MG63 (cell line): ENCODE data around the gene HDAC4. TPM values are rescaled to one million over a fixed set of nuclear protein-coding genes. Genes with fewer than 3 reads are reported as not detected.

Experiments
- DNase-seq: peaks from one replicate; pipeline ENCODE4 v3.0.0-alpha.2; 2020
- H3K27me3 ChIP-seq: fragments of 250-450 bp; sonication (Bioruptor Pico); 2 replicates; pipeline ENCODE4 v1.5.1; 2020; ENCODE audit warnings: mild to moderate bottlenecking, moderate library complexity
- H3K36me3 ChIP-seq: fragments of 250-450 bp; sonication (Bioruptor Pico); 2 replicates; pipeline ENCODE4 v1.5.1; 2020; ENCODE audit warnings: mild to moderate bottlenecking, moderate library complexity
- H3K4me3 ChIP-seq: fragments of 250-450 bp; sonication (Bioruptor Pico); 2 replicates; pipeline ENCODE4 v1.5.1; 2020; ENCODE audit warnings: mild to moderate bottlenecking, moderate library complexity
- H3K9me3 ChIP-seq: fragments of 250-450 bp; sonication (Bioruptor Pico); 2 replicates; pipeline ENCODE4 v1.5.1; 2020; ENCODE audit warnings: mild to moderate bottlenecking, moderate library complexity
- total RNA-seq: library from RNA; depleted of rRNA; stranded (reverse); fragments of >200 nt; shearing (Covaris generic); gene quantifications from 2 replicates; pipeline ENCODE4 v1.2.3, GENCODE V29; 2014; ENCODE audit warnings: low replicate concordance

HDAC4 gene
- total RNA-seq, 1 experiment from 2014 or later: 27.3 TPM

GRCh38 chr2:239318151-239318611 lies 82.6 kb downstream of the HDAC4 start:
- H3K4me3 ChIP-seq: no peak overlapping the region
- DNase-seq: no peak
- no peaks in the 10 kb centered on the region for H3K27me3 ChIP-seq
- H3K9me3 ChIP-seq: no peaks in the 10 kb centered on the region
- peaks cover 3% of the 10 kb centered on the region for H3K36me3 ChIP-seq

DNA sequence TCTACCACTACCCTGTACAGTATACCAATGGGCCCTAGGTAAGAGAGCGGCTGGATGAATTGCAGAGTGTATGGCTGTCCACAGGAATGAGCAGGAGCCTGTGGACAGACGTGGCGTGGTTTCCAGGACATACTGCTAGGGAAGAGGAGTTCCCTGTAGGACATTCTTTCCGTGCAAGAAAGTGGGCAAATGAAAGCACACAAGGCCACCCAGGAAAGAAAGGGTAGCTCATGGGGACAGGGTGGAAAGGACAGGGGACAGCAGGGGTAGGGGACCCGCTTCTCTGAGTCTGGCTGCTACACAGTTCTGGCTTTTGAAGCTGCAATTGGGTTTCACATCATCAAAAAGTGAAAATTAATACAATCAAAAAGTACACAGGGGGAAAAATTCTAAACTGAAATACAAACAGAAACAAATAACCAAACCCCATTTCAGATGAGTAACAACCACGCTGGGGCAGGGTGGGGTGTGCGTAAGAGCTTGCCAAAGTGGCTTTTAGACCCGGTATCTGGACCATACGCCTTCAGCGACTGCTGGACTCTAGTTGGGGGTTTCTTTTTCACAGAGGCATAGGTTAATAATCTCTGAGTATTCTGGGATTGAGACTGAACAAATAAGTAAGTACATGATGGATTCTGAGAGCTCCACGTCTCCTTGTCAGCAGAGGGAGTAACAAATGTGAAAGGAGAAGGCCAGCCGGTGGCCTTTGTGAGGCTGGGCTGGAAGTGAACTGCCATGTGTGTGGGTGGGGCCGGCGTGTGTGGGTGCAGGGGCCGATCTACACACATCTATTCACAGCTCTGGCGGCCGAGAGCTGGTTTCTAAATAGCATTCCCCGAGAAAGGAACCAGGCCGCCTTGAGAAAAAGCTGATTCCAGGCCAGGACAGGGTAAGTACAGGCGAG lies 84.0 kb downstream of the HDAC4 start:
- Histone ChIP-seq H3K36me3 (no peaks in the 10 kb centered on the region; the same call in none of the 2 replicates), H3K9me3 (no peaks in the 10 kb centered on the region), H3K4me3 (peak overlapping the region; percentile 31), H3K27me3 (no peaks in the 10 kb centered on the region)
- DNase-seq: peak; percentile 83

GRCh38 chr2:239315308-239315707 lies 85.5 kb downstream of the HDAC4 start:
- Histone ChIP-seq H3K36me3 (no peaks in the 10 kb centered on the region; the same call in none of the 2 replicates), H3K27me3 (no peaks in the 10 kb centered on the region), H3K9me3 (no peaks in the 10 kb centered on the region), H3K4me3 (no peak overlapping the region)
- no peak for DNase-seq

GRCh38 chr2:239313776-239314175 lies 87.0 kb downstream of the HDAC4 start:
- no peaks in the 10 kb centered on the region for H3K9me3 ChIP-seq
- H3K36me3 ChIP-seq: no peaks in the 10 kb centered on the region; the same call in none of the 2 replicates
- no peaks in the 10 kb centered on the region for H3K27me3 ChIP-seq
- no peak for DNase-seq
- H3K4me3 ChIP-seq: no peak overlapping the region

GRCh38 chr2:239312741-239313667 lies 87.8 kb downstream of the HDAC4 start:
- DNase-seq: no peak

DNA sequence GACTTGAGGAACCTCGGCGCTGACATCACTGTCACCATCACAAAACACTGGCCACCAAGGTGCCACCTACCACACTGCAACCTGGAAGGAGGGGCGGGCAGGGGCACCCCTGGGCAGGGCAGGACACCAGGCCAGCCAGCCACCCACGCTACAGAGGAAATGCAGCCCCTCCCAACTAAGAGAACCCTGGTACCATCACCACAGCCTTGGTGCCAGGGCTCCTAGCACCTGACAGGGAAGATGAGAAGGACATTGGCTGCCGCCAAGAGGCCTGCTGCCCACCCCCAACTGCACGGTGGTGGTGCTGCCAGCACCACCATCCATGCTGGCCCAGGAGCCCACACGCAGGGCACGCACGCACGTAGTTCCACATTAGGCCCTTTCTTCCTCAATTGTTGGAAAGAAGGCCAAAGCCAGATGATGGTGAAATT lies 88.7 kb downstream of the HDAC4 start:
- Histone ChIP-seq H3K36me3 (no peaks in the 10 kb centered on the region; the same call in none of the 2 replicates), H3K9me3 (no peaks in the 10 kb centered on the region), H3K4me3 (no peak overlapping the region), H3K27me3 (no peaks in the 10 kb centered on the region)
- DNase-seq: no peak

More at GRCh38 chr2:239312741-239313667, 87.8 kb downstream of the HDAC4 start:
- Histone ChIP-seq H3K36me3 (no peaks in the 10 kb centered on the region; the same call in none of the 2 replicates), H3K4me3 (no peak overlapping the region), H3K9me3 (no peaks in the 10 kb centered on the region), H3K27me3 (no peaks in the 10 kb centered on the region)

GRCh38 chr2:239311132-239312040 lies 89.4 kb downstream of the HDAC4 start:
- no peaks in the 10 kb centered on the region for H3K27me3 ChIP-seq
- no peak for DNase-seq

GRCh38 chr2:239310401-239311061 lies 90.3 kb downstream of the HDAC4 start:
- Histone ChIP-seq H3K9me3 (no peaks in the 10 kb centered on the region), H3K36me3 (no peaks in the 10 kb centered on the region; the same call in 1 of the 2 replicates), H3K4me3 (no peak overlapping the region), H3K27me3 (no peaks in the 10 kb centered on the region)
- no peak for DNase-seq

More at GRCh38 chr2:239311132-239312040, 89.4 kb downstream of the HDAC4 start:
- H3K9me3 ChIP-seq: no peaks in the 10 kb centered on the region
- no peaks in the 10 kb centered on the region; the same call in none of the 2 replicates for H3K36me3 ChIP-seq
- H3K4me3 ChIP-seq: no peak overlapping the region

DNA sequence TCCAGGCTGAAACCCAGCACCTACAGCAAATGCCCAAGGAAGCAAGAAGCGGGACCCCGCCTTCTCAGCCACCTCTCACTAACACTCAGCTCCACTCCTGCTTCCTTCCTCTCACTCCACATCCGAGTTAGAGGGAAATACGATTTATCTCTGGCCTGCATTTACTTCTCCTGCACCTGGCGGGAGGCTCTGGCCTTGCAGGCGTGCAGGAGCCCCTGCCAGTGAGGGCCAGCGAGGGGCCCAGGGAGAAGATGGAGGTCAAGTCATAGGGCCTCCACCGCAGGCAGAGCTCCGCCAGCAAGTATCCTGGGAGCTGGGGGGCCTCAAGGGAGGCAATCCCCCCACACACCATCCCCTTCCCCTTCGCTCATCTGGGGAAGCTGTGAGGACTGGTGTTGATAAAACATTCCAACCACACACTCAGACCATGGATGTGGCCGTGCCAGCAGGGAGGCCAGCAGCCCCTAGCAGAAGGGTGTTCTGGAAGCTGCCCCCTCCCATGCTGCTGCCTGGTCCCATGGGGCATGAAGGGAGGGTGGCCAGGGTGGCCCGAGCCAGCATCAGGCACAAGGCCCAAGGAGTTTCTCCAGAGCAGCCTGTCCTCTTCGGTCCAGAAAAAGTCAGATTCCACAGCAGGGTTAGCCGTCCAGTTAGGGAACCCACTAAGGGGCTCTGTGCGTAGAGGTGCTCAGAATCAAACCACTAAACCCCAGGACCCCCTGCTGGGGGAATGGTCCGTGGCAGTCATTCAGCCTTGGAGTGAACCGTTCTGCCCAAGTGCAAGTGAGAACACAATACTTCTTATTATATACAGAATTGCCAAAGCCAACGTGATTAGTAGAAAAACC lies 91.2 kb downstream of the HDAC4 start:
- Histone ChIP-seq H3K4me3 (no peak overlapping the region), H3K36me3 (no peaks in the 10 kb centered on the region), H3K9me3 (no peaks in the 10 kb centered on the region), H3K27me3 (no peaks in the 10 kb centered on the region)
- DNase-seq: no peak

DNA sequence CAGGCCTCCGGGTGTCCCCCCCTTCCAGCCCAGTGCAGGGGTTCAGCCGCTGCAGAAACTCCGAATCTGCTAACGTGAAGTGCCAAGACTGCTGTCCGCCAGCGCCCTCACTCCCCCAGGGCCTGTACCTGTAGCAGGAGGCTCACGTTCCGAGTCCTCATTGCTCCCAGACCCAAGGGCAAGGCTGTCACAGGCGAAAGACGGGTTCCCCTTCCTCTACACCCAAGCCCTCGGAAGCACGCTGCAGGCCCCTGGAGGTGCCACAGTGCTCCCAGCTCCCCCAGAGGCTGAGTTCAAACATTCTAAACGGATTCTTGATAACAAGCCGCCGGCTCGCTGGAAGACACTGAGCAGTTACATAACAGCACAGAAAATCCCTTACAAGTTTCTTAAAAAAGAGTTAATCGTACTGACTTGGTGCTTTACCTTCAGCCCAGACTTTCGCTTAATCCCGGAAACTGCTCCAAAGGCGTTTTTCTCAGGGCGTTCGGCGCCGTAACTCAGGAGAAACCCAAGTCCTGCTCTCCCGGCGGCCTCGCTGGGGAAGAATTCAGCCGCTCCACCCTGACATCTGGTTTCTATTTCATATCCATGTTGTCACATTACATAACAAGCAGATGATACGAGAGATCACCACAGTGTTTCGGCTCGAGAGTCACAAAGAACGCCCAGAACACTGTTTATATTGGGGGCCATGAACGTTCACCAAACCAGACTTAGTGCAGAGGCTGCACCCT lies 92.0 kb downstream of the HDAC4 start:
- no peak for DNase-seq
- Histone ChIP-seq H3K27me3 (no peaks in the 10 kb centered on the region), H3K9me3 (no peaks in the 10 kb centered on the region), H3K36me3 (no peaks in the 10 kb centered on the region), H3K4me3 (no peak overlapping the region)

DNA sequence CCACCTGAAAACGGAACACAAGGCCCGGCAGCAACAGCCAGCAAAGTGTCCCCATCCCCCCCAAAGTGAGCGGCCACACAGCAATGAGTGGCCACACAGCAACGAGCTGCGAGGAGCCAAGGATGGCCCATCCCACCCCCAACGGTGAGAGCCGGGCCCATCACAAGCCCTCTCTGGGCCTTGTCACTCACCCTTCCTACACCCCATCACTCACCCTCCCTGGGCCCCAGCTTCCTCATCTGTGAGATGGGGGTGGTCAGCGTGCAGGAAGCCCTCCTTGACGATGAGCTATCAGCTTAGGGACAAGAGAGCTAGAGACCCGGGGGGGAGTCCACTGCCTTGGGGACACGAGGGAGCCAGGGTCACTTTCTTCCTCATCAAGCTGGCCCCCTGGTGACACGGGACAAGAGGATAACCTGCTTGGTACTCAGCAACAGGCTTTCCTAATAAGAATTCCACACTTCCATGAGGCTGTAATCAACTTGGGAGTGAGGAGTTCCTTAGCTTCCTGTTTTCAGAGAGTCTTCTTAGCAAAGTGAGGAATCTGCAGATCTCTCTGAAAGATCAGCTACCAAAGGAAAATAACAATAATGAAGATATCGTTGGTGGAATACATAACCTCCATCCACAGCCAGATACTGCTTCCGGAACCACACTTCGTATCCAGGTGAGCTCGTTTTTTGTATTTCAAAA lies 92.8 kb downstream of the HDAC4 start:
- no peak for DNase-seq
- H3K27me3 ChIP-seq: no peaks in the 10 kb centered on the region
- no peaks in the 10 kb centered on the region for H3K36me3 ChIP-seq

DNA sequence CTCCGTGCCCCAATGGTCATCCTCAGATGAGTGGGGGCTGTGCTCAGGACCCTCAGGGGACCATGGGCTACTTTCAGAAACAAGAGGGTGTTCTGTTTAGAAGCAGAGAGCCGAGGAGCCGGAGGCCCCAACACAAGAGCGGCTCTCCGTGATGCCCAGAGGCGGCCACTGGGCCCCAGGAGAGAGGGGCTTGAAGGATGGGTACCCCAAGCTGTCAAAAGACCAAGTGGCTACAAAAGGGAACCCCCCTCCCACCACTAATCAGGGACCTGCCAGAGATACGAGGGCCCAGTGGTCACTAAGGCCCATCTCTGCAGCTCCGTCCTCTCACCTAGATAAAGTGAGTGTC lies 93.6 kb downstream of the HDAC4 start:
- H3K9me3 ChIP-seq: no peaks in the 10 kb centered on the region
- no peaks in the 10 kb centered on the region for H3K36me3 ChIP-seq
- no peak for DNase-seq
- no peaks in the 10 kb centered on the region for H3K27me3 ChIP-seq
- no peak overlapping the region for H3K4me3 ChIP-seq

More for the DNA sequence above, 92.8 kb downstream of the HDAC4 start:
- no peaks in the 10 kb centered on the region for H3K9me3 ChIP-seq
- H3K4me3 ChIP-seq: no peak overlapping the region

DNA sequence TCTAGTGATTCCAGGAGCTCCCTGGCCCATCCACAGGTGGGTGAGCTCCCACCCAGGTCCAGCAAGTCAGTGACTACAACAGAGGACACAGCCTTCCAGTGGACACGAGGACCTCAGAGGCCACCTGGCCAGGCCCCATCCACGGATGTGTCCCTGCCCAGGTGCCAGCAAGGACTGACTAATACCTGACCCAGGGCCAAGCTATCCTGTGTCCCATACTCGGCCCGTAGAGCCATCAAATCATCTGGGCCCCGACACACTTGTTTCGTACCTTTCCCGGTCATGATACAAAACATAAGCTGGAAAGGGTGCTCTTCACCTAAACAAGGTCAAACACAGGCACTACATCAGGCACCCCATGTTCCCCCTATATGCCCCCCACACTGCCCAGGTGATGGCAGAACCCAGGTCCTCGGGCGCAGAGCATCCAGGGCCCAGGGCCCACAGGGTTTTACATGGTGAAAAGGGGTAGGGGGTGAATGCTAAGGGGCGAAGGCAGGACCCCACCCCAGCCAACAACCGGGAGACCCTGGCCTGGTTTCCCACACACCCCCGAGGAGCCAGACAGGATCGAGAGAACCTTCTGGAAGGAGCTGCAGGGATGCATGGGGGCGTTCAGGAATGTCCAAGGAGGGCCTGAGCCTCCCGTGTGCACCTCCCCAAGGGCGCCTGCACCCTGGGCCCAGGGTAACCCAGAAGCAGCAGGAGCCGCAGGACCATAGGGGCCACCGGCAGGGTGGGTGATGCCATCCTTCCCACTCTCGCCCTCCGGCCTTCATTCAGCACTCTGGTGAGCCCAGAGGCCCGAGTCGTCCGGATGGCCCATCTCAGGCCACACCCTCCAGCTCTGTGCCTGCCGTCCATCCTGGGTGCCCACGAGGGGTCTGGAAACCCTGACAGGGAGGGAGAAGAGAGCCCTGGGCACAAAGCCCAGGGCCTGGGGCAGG lies 94.3 kb downstream of the HDAC4 start:
- Histone ChIP-seq H3K27me3 (no peaks in the 10 kb centered on the region), H3K9me3 (no peaks in the 10 kb centered on the region), H3K4me3 (no peak overlapping the region), H3K36me3 (no peaks in the 10 kb centered on the region)
- DNase-seq: no peak
